H7 (cell line): ENCODE results near the gene FSTL4. TPM values are rescaled to one million over a fixed set of nuclear protein-coding genes. Genes with fewer than 3 reads are reported as not detected.

Experiments
- DNase-seq: peaks from one replicate; pipeline ENCODE4 v3.0.0; 2012
- H3K27me3 ChIP-seq: 2 replicates; pipeline ENCODE4 v1.6.0; 2011; ENCODE audit warnings: mild to moderate bottlenecking, low read length; ENCODE audit not compliant: control insufficient read depth, insufficient read depth
- H3K36me3 ChIP-seq: replicated peaks from 2 replicates; pipeline ENCODE4 v1.5.1; 2011; ENCODE audit warnings: low read length; ENCODE audit not compliant: control insufficient read depth, insufficient read depth
- H3K4me3 ChIP-seq: 2 replicates; pipeline ENCODE4 v1.5.1; 2011; ENCODE audit warnings: low read depth, mild to moderate bottlenecking, control low read depth, low read length, moderate library complexity; ENCODE audit not compliant: insufficient read depth
- total RNA-seq: library from RNA; depleted of rRNA; stranded (reverse); fragments of >200 nt; shearing (Covaris generic); gene quantifications from 2 replicates; pipeline ENCODE4 v1.2.3, GENCODE V29; 2014

The FSTL4 gene
- total RNA-seq, 1 experiment from 2014 or later, result 2.4 TPM

DNA sequence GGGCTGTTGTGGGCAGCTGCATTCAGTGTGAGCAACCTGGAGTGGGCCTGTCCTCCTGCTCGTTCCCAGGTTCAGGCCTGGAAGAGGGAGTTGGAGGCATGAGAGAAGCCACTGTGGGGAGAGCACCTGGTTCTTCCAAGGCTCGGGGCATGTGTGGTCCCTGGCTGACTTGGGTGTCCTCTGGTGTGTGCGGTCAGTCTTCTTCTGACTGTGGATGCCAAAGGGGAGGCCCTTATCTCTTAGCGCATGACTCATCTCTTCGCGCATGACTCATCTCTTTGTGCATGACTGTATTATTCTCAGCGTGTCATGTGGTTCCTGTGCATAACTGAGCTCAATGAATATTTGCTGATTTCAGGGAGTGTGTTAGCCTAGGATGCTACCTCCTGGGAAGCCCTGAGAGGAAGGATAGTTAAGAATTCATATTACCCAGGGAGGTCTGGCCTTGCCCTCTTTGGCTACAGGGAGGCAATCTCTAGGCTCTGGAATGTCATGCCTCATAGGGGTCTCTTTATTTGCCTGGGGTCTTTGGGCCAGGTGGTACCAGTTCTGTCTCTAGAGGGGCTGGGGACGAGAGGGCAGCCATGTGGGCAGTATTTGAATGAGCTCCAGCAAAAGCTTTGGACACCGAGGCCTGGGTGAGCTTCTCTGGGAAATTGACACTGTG, 371.8 kb downstream of the FSTL4 start:
- DNase-seq, result no peak
- Histone ChIP-seq H3K4me3 (no peak overlapping the region), H3K36me3 (no peaks in the 10 kb centered on the region), H3K27me3 (no peaks in the 10 kb centered on the region)

DNA sequence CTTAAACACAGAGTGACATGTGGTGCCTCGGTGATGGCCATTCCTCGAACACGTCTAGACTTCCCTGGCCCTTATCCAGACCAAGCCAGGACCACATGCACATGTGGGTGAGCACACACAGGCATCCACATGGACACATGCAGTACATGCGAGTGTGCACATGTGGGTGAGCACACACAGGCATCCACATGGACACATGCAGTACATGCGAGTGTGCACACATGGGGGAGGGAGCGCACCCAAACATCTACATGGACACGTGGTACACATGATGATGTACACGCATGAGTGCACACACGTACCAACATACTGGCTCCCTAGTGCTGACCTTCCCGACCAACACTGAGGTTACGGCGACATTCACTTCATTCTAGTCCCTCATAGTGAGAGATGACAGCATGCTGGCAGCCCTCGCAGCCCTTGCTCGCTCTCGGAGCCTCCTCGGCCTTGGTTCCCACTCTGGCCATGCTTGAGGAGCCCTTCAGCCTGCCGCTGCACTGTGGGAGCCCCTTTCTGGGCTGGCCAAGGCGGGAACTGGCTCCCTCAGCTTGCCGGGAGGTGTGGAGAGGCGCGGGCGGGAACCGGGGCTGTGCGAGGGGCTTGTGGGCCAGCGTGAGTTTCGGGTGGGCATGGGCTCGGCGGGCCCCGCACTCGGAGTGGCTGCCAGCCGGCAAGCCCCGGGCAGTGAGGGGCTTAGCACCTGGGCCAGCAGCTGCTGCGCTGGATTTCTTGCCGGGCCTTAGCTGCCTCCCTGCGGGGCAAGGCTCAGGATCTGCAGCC, 373.7 kb downstream of the FSTL4 start:
- no peaks in the 10 kb centered on the region for H3K36me3 ChIP-seq
- H3K27me3 ChIP-seq, result no peaks in the 10 kb centered on the region
- no peak overlapping the region for H3K4me3 ChIP-seq
- DNase-seq, result no peak

DNA sequence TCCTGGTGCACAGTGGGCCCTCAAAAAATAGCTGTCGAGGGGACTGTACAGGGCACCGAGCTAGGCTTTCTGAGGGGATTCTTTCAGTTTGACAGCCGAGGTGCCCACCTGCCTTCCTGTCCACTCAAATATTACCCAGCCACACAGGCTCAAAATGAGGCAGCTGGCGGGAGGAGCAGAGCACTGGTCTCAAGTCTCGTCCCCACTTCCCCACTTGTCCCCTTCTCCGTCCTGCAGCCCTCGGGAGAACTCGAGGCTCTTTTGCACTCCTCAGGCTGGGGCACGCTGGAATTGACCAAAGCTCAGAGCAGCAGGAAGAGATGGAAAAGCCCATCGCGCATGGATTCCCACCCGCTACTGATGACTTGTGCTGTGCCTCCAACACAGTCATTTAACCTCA, 375.4 kb downstream of the FSTL4 start:
- no peaks in the 10 kb centered on the region for H3K36me3 ChIP-seq
- no peak overlapping the region for H3K4me3 ChIP-seq
- H3K27me3 ChIP-seq, result no peaks in the 10 kb centered on the region
- DNase-seq, result no peak

DNA sequence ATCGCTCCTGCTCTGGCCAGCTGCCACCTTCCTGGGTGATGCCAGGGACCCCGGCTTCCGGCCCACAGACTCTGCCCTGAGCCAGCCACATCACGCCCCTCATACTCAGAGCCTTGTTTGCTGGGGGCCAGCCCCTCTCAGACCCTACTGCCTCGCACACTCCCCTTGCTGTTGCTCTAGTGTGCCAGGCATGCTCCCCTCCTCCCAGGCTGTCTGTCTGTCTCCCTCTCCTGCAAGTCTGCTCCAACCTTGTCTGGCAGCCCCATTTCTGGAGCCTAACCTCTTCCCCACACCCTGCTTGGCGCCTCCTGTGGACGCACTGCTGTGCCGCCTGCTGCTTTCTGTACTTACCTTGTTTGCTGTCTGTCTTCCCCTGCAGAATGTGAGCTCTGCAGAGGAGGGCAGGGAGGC, 375.8 kb downstream of the FSTL4 start:
- no peak for DNase-seq
- Histone ChIP-seq H3K4me3 (no peak overlapping the region), H3K36me3 (no peaks in the 10 kb centered on the region), H3K27me3 (no peaks in the 10 kb centered on the region)

DNA sequence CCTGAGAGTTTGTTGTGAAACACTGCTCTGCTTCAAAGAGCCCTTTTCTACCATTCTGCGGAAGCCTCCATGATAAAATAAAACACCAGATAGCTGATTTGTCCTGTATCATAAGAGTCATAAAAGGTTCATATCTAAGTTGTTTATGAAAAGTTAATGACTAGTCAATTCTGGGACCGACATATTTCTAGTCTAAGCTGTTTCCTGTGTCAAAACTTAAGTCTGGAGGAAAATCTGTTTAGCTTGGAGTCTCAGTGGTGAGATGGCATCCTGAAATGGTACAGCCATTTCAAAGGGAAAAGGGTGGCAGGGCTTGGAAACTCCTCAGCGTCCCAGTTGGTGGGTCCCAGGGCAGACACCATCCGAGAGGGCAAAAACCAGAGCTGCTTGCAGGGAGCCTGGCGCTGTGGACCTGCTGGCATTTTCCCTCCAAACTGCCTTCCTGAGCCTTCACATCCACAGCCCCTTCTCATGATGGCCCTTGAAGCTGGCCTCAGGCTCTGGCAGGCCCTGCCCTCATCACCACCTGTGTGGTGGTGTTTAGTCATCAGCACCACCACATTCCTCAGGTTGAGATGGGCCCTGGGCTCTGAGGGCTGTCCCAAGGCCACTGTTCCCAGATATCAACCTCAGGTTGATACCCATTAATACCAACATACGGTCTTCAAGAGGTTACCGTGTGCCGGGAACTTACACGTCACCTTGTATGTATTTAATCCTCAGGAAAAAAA, 376.5 kb downstream of the FSTL4 start:
- no peak overlapping the region for H3K4me3 ChIP-seq
- no peak for DNase-seq
- H3K36me3 ChIP-seq, result no peaks in the 10 kb centered on the region
- no peaks in the 10 kb centered on the region for H3K27me3 ChIP-seq

DNA sequence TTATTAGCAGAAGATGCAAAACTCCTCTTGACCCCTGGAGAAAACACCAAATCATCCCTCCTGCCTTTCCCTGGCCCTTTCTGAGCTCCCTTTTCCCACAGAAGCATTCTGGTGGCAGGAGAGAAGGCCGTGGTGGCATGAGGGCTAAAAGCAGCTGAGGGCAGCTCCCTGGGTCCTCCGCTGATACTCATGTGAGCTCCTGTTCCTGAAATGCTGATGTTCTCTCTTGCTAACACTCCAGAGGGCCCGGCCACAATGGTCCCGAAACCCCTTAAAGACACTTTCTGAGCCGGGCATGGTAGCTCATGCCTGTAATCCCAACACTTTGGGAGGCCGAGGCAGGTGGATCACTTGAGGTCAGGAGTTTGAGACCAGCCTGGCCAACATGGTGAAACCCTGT, 377.4 kb downstream of the FSTL4 start:
- no peaks in the 10 kb centered on the region for H3K27me3 ChIP-seq
- no peak for DNase-seq
- H3K36me3 ChIP-seq, result no peaks in the 10 kb centered on the region
- no peak overlapping the region for H3K4me3 ChIP-seq

DNA sequence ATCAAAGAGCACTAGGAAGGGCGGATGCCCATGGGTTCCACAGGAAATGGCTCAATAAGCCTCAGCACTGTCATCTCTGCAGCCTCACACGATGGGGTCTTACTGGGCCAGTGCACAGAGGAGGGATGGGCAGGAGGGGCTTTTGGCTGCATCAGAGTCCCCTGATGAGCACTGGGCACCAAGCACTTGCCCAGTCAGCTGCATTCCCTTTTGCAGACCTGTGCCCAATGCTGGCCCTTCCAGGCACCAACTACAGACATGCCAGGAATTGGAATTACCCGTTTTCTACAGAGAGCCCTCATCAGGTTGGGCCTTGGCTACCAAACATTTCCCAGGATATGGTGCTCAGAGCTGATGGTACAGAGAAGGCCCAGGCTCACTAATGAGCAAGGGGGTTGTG, 378.1 kb downstream of the FSTL4 start:
- Histone ChIP-seq H3K4me3 (no peak overlapping the region), H3K27me3 (no peaks in the 10 kb centered on the region), H3K36me3 (no peaks in the 10 kb centered on the region)
- DNase-seq, result no peak

DNA sequence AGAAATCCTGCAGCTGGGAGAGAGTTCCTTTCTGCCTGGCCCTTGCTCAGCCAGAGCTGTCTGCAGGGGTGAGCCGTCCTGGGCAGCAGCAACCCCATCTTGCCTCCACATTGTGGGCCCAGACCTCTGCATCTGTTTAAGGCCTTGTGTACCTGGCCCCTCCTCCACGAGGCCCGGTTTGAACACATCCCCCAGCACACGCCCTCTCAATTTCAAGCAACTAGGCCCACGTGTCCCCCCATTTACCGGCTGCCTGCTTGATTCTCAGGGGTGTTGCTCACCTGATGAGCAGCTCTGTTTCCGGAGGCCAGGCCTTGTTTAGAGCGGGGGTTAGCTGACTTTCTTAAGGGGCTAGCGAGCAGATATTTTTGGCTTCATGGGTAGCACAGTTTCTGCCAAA, 378.7 kb downstream of the FSTL4 start:
- Histone ChIP-seq H3K4me3 (no peak overlapping the region), H3K27me3 (no peaks in the 10 kb centered on the region), H3K36me3 (no peaks in the 10 kb centered on the region)
- no peak for DNase-seq

DNA sequence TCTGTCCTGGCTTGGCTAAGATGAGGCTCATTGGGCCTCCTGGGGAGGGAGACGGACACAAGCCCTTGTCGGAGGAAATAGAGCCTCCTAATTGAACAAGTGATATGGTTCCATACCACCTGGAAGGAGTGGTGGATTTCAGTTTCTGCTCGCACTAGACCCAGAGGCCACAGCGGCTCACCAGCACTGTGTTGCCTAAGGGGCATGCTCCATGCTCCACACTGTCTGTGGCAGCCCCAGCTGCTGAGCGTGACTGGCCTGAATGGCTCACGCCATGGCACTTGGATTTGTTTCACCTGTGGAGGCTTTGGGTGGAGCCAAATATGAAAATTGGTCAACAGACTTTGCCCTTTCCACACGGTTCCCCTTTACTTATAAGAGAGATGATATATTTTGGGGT, 379.4 kb downstream of the FSTL4 start:
- Histone ChIP-seq H3K27me3 (no peaks in the 10 kb centered on the region), H3K4me3 (no peak overlapping the region), H3K36me3 (no peaks in the 10 kb centered on the region)
- no peak for DNase-seq

DNA sequence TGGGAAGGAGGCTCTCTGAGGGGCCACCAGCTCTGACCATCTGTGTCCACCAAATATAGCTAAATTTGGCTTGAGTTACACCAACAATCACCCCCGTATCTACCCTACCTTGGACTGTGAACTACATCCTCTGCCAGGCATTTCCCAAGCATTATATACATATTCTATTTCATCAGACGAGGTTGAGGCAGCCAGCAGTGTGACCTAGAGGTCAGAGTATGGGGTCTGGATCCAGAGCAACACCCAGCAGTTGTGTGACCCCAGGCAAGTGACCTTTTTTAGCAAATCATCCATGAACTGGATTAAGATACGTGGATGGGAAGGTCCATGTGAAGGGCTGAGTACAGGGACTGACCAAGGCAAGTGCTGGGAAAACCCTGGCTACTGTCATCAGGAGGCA, 379.9 kb downstream of the FSTL4 start:
- H3K36me3 ChIP-seq, result no peaks in the 10 kb centered on the region
- H3K27me3 ChIP-seq, result no peaks in the 10 kb centered on the region
- no peak for DNase-seq
- H3K4me3 ChIP-seq, result no peak overlapping the region

DNA sequence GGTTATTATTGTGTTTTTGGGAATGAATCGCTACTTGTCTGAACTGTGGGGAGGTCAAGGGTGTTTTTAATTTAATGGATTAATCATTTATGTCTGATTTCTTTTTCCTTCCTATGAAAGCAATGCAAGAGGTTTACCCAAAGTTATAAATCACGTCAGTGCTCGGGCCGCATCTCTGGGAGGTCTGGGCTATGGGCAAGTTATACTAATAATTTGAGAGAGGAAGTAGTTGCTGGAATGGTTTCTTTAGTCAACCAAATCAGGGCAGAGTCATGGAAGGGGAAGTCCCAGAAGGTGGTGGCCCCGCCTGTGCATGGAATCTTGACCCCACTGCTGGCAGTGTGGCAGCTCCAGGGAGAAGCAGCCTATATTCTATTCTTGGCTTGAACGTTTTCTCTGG, 380.3 kb downstream of the FSTL4 start:
- H3K36me3 ChIP-seq, result no peaks in the 10 kb centered on the region
- H3K27me3 ChIP-seq, result no peaks in the 10 kb centered on the region

DNA sequence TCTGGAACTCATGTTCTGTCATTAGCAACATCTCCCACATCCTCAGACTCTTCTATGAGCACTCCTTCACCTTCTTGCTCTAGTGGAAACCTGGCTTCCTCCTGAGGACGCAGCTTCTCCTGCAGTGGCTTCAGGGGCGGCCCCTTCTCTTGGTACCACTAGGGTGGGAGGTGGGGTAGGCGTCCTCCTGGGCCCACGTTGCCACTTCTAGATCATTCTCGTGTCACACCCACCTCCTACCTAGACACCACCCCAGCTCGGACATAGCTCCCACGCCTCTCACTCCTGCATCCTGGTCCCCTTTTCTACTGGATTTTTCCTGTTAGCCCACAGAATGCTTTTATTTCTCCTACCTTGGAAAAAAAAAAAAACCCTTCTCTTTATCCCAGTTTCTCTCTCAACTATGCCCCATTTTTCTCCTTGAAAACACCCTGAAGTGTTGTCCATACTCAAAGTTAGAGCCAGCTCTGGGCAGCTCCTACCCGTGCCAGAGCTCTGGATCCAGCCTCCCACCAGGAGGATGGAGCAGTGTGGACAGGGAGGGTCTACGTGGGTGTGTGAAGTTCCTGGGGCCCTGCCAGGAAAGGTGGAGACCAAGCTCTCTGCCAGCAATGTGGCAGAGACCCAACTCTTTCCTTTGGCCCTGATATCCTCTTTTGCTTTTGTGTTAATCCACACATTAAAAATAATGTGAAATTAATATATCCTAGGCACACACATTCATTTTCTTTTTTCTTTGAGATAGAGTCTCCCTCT, 381.3 kb downstream of the FSTL4 start:
- H3K4me3 ChIP-seq, result no peak overlapping the region
- peak; percentile 13 for DNase-seq
- no peaks in the 10 kb centered on the region for H3K27me3 ChIP-seq
- H3K36me3 ChIP-seq, result no peaks in the 10 kb centered on the region

More for the DNA sequence above, 380.3 kb downstream of the FSTL4 start:
- no peak overlapping the region for H3K4me3 ChIP-seq
- peak; percentile 26 for DNase-seq

DNA sequence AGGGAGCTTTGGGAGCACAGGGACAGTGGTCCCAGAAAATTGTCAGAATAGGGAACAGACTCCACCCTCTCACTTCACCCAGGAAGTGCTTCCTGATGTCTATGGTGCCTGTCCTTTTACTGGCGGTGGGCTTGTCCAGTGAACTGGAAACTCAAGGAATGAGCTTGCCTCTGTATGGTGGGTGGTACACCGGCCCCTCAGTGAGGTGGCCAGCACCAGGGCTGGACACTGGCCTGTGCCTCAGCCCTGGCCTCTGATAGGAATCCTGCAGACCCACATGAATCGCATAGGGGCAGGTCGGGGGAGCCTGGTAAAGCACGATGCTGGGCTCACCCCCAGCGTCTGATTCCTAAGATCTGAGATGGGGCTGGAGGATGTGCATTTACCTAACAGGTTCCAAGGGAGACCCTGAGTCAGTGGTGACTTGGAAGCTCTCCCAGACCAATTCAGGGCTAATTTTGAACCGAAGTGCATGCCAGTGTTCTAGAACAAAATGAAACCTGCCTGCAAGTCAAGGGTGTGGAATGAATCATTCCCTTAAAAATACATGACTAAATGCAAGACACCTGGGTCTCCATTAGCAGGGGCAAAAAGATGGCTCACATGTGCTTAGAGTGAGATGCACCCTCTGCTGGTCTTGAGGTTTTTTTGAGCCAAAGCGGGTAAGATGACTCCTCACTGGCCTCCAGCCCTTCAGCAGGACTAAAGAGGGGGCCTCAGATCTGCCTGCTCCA, 382.2 kb downstream of the FSTL4 start:
- DNase-seq, result peak; percentile 16
- Histone ChIP-seq H3K27me3 (no peaks in the 10 kb centered on the region), H3K4me3 (no peak overlapping the region), H3K36me3 (no peaks in the 10 kb centered on the region)

DNA sequence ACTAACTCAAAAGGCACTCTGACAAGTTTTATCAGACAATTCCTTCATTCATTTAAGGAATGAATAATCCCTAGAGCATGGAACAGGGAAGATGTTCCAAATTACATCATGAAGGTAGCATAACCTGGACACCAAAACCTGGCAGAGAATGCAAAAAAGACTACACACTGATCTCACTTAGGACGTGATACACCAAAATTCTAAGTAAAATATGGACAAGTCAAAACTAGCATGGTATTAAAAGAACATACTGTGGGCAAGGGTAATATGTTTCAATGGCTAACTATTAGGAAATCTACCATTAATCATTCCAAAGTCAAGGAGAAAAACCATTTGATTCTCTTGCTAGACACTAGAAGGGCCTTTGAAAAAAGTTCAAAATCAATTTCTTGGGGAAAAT, 384.0 kb downstream of the FSTL4 start:
- Histone ChIP-seq H3K36me3 (no peaks in the 10 kb centered on the region), H3K27me3 (no peaks in the 10 kb centered on the region), H3K4me3 (no peak overlapping the region)
- no peak for DNase-seq
